NB4 (cell line): ENCODE results near the gene SIRT1.
"Not testable (repeated sequence)": the region's sequence is repeated elsewhere in the genome, so short reads cannot be mapped to it uniquely, and the experiment has no call there.

Experiments
- MYC ChIP-seq: IDR thresholded peaks from 2 replicates; pipeline ENCODE4 v1.6.1; 2011; ENCODE audit warnings: low read depth, low read length
- TF ChIP-seq, protein P1 (sequence below): IDR thresholded peaks from one replicate; pipeline ENCODE4 v1.5.1; 2012; ENCODE audit warnings: low read depth, low read length

DNA sequence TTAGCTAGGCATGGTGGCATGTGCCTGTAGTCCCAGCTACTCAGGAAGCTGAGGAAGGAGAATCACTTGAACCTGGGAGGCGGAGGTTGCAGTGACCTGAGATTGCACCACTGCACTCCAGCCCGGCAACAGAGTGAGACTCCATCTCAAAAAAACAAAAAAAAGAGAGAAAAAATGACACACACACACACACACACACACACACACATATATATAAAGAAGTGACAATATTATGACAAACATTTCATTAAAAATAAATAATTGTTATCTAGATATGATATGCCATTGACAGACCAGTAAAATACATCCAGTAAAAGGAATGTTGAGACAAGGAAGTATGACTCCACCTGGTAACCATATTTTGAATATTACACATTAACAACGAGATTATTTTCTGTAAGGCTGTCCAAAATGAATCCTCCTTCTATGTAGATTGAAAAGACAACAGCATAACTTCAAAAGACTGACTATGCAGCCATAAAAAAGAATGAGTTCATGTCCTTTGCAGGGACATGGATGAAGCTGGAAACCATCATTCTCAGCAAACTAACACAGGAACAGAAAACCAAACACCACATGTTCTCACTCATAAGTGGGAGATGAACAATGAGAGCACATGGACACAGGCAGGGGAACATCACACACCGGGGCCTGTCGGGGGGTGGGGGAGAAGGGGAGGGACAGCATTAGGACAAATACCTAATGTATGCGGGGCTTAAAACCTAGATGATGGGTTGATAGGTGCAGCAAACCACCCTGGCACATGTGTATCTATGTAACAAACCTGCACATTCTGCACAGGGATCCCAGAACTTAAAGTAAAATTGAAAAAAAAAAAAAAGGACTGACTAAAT is 48.7 kb upstream of the SIRT1 start:
- TF ChIP-seq, protein P1, sequence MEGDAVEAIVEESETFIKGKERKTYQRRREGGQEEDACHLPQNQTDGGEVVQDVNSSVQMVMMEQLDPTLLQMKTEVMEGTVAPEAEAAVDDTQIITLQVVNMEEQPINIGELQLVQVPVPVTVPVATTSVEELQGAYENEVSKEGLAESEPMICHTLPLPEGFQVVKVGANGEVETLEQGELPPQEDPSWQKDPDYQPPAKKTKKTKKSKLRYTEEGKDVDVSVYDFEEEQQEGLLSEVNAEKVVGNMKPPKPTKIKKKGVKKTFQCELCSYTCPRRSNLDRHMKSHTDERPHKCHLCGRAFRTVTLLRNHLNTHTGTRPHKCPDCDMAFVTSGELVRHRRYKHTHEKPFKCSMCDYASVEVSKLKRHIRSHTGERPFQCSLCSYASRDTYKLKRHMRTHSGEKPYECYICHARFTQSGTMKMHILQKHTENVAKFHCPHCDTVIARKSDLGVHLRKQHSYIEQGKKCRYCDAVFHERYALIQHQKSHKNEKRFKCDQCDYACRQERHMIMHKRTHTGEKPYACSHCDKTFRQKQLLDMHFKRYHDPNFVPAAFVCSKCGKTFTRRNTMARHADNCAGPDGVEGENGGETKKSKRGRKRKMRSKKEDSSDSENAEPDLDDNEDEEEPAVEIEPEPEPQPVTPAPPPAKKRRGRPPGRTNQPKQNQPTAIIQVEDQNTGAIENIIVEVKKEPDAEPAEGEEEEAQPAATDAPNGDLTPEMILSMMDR = not testable (repeated sequence)
- not testable (repeated sequence) for TF ChIP-seq MYC
